ENCODE results near the gene SMARCA5. TPM values are rescaled to one million over a fixed set of nuclear protein-coding genes. Genes with fewer than 3 reads are reported as not detected.

SMARCA5 gene
- total RNA-seq, 1 experiment from 2014 or later: 107 TPM

DNA sequence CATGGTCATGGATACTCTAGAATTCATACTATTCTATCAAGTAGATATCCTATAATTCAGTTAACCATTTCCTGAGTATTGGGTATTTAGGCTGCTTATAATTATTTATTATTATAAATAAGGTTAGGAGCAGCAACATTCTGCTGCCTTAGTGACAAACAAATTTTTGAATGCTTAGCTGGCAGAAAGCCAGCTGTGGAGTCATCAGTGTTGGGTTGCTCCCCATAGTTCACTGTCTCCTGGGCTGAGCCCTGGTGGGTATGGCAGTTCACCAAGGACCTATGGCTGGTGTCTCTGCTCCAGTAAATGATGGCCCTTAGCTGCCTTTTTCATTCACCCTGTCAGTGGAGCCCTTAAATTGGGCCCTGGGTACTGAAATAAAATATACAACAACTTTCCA, 61.8 kb downstream of the SMARCA5 start:
- Histone ChIP-seq H3K4me1 (ENCODE audit: insufficient read depth, low read length) (no peaks in the 10 kb centered on the region), H2BK15ac (ENCODE audit: low read depth, low read length) (no peak overlapping the region), H4K91ac (ENCODE audit: insufficient read length, low read depth, low read length) (no peak overlapping the region), H2AK5ac (ENCODE audit: insufficient read length, low read length) (no peak overlapping the region), H4K8ac (replicated peaks; ENCODE audit: insufficient read length, low read depth, low read length) (no peak overlapping the region), H3K9ac (ENCODE audit: extremely low read depth, insufficient read length, low read length) (no peak overlapping the region), H2AFZ (ENCODE audit: low read length) (no peak overlapping the region), H3K9me3 (ENCODE audit: control insufficient read depth, low read depth, low read length) (no peaks in the 10 kb centered on the region), H2BK120ac (ENCODE audit: low read depth, low read length, poor library complexity, severe bottlenecking) (no peak overlapping the region), H3K4me2 (ENCODE audit: insufficient read depth, insufficient read length, low read length) (no peak overlapping the region), H3K18ac (ENCODE audit: insufficient read length, low read depth, low read length) (no peak overlapping the region), H3K27ac (ENCODE audit: insufficient read length, low read depth, low read length) (no peak overlapping the region), H3K23me2 (ENCODE audit: insufficient read length, low read depth, low read length, poor library complexity, severe bottlenecking) (no peaks in the 10 kb centered on the region), H3K23ac (ENCODE audit: insufficient read length, low read depth, low read length) (no peak overlapping the region), H3K79me2 (ENCODE audit: insufficient read depth, low read length) (no peaks in the 10 kb centered on the region), H3K4ac (ENCODE audit: low read depth, low read length) (no peak overlapping the region), H4K20me1 (ENCODE audit: control insufficient read depth, insufficient read depth, insufficient read length) (no peaks in the 10 kb centered on the region), H2BK5ac (ENCODE audit: insufficient read length, low read length) (no peak overlapping the region), H4K5ac (ENCODE audit: insufficient read length, low read depth, low read length) (no peak overlapping the region), H3K14ac (ENCODE audit: insufficient read depth, low read length) (no peak overlapping the region), H3T11ph (ENCODE audit: low read length) (no peak overlapping the region), H3K56ac (ENCODE audit: insufficient read length, low read depth, low read length) (no peak overlapping the region), H2BK20ac (ENCODE audit: low read depth, low read length, poor library complexity, severe bottlenecking) (no peak overlapping the region), H3K27me3 (ENCODE audit: insufficient read depth, low read length) (no peaks in the 10 kb centered on the region), H2BK12ac (ENCODE audit: insufficient read length, low read depth, low read length) (no peak overlapping the region), H3K79me1 (ENCODE audit: insufficient read depth, low read depth, low read length, poor library complexity, severe bottlenecking) (no peaks in the 10 kb centered on the region)
- Mint-ChIP-seq H3K27me3 (ENCODE audit: low read depth) (no peaks in the 10 kb centered on the region), H3K4me1 (no peaks in the 10 kb centered on the region), H3K4me3 (no peak overlapping the region), H3K9me3 (no peaks in the 10 kb centered on the region), H3K27ac (no peak overlapping the region), H3K36me3 (ENCODE audit: insufficient read depth in 1 of 3, low read depth in 3 of 3) (no peaks in the 10 kb centered on the region; a peak in 1 of 7 replicates)
- TF ChIP-seq, protein P1, sequence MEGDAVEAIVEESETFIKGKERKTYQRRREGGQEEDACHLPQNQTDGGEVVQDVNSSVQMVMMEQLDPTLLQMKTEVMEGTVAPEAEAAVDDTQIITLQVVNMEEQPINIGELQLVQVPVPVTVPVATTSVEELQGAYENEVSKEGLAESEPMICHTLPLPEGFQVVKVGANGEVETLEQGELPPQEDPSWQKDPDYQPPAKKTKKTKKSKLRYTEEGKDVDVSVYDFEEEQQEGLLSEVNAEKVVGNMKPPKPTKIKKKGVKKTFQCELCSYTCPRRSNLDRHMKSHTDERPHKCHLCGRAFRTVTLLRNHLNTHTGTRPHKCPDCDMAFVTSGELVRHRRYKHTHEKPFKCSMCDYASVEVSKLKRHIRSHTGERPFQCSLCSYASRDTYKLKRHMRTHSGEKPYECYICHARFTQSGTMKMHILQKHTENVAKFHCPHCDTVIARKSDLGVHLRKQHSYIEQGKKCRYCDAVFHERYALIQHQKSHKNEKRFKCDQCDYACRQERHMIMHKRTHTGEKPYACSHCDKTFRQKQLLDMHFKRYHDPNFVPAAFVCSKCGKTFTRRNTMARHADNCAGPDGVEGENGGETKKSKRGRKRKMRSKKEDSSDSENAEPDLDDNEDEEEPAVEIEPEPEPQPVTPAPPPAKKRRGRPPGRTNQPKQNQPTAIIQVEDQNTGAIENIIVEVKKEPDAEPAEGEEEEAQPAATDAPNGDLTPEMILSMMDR (conservative IDR thresholded peaks at IDR 0.05): no peak
- no peak for DNase-seq

Measured in H9 (cell line).